Measurements from ENCODE around the gene ARL15.

ARL15 gene

GRCh38 chr5:54313311-54314270, 3.2 kb upstream of the ARL15 start:
- no peak for DNase-seq

GRCh38 chr5:54312499-54312898, 2.1 kb upstream of the ARL15 start:
- no peak for DNase-seq

GRCh38 chr5:54311176-54311677, 854 bp upstream of the ARL15 start:
- no peak for DNase-seq

DNA sequence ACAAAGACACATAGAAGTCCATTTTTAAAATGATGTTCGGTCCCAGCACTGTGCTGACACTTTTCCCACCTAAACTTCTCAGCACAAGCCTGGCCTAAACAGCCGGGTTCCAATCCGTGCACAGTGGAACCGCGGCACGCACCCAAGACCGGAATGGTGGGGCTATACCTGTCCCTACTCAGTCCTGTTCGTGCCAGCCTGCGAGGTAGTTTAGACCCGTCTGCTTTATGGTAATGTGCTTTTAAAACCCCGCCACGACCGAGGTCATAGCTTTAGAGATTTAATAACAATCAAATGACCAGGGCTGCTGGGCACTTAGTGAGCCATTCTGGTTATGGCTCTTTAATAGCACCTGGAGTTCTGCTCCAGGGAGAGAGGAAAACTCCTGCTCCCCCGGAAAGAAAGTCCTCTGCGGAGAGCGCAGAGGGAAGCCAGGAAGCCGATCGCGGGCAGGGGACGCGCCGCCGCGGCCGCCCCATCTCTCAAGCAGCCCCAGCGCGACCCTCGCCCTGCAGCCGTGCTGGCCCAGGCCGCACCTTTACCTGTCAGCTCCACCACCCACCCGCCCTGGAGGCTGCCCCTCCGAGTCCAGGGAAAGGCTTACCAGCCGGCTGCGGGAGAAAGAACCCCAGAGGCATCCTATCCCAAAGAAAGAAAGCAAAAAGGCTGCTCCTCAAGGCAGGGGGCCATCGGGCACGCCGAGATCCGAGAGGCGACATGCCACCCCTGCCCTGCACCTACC, 511 bp downstream of the ARL15 start:
- DNase-seq = peak; percentile 22

DNA sequence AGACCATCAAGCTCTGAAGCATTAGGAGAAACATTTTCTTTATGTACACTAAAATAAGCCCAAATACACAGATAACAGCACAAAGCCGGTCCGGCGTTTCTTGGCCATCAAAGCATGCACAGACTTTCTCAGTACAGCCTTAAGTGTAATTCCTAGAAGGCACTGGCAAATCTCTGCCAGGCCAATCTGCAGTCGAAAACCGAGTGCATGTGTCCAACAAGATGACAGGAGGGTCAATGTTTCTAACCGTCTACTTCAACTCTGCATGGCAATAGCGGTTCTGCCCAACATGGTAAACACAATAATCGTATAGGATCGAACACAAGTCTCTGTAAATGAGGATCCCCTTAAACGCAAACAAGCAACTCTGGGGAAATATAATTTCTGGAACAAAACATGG, 1.1 kb downstream of the ARL15 start:
- DNase-seq = no peak

DNA sequence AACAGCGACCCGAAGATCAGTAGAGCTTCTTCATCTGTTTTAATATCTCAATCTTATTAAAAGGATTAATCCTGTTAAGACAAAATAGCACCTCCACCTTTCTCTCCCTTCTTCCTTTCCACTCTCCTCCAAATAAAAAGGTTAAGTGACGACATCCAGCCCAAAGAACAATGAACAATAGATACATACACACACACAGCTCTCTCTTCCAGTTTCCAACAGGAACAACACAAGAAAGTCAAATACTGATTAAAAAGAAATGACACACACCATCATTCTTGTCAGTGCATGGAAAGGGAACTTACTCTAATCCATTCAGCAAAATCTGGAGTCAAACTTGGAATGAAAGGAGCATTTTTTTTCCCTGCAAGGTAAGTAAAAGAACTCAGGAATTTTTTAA, 2.8 kb downstream of the ARL15 start:
- DNase-seq = no peak

GRCh38 chr5:54306893-54307292, 3.5 kb downstream of the ARL15 start:
- no peak for DNase-seq

- no peak for DNase-seq
Observed at GRCh38 chr5:54305737-54306136, 4.6 kb downstream of the ARL15 start.

DNA sequence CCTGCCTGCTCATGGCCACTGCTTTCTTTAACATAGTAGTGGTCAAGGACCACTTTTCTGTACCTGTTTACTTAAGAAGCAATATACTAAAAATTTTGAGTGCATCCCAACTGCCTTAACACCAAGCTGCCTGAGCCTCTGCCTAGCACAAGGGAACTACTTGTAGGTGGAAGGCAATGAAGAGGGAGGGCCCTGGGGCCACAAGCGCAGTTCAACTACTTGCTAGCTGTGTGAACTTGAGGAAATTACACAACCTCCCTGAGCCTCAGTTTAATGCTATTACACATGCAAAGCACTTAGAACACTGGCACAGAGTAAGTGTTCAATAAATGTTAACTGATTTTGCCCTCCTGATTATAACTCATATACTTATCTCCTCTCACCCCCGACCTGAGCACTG, 6.3 kb downstream of the ARL15 start:
- DNase-seq = no peak

DNA sequence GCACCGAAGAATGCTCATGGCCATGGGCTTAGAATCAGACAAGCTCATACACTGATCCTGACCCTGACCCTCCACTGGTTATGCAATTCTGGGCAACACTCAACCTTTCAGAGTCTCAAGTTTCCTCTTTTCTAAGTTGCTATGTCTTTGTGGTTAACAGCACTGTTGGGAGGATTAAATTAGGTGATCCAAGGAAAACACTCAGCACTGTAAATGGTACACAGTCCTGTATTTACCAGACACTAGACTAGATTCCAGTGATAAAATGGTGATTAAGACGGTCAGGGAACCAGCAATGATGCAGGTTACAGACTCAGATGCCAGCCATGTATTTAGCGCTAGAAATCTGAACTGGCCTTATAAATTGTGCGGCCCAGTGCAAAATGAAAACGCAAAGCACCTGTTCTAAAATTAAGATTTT, 8.1 kb downstream of the ARL15 start:
- DNase-seq = no peak

DNA sequence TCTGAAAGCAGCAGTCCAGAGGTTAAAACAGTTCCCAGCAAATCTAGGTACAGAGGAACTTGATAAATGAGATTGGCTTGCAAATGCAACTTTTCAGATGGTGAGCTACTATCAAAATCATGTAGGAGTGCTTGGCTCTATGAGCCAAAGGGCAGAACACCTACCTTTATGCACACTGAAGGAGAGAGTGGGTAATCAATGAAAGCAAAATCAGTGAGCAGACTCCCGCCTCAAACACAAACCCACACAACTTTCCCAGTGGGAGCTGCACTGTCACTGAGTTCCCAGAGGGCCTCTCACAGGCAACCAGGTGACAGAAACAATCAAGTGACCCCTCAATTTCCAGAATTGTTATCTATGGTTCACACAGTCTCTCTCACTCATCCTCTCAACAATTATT, 8.5 kb downstream of the ARL15 start:
- no peak for DNase-seq

- DNase-seq = no peak
Observed at GRCh38 chr5:54301220-54301619, 9.2 kb downstream of the ARL15 start.

DNA sequence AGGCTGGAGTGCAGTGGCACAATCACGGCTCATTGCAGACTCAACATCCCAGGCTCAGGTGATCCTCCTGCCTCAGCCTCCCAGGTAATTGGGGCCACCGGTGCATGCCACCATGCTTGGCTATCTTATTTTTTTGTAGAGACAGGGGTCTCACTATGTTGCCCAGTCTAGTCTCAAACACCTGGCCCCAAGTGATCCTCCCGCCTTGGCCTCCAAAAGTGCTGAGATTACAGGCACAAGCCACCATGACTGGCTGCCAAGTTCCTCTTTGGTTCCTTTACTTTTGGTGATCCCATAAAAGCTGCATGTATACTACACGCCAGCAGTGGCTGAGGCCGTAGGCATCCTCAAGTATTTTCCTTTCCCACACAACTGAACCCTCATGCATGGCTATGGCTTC, 11.4 kb downstream of the ARL15 start:
- no peak for DNase-seq

- DNase-seq = peak; percentile 80
Observed at GRCh38 chr5:54296386-54296785, 14.0 kb downstream of the ARL15 start.

- peak; percentile 20 for DNase-seq
Observed at GRCh38 chr5:54295651-54296276, 14.6 kb downstream of the ARL15 start.

DNA sequence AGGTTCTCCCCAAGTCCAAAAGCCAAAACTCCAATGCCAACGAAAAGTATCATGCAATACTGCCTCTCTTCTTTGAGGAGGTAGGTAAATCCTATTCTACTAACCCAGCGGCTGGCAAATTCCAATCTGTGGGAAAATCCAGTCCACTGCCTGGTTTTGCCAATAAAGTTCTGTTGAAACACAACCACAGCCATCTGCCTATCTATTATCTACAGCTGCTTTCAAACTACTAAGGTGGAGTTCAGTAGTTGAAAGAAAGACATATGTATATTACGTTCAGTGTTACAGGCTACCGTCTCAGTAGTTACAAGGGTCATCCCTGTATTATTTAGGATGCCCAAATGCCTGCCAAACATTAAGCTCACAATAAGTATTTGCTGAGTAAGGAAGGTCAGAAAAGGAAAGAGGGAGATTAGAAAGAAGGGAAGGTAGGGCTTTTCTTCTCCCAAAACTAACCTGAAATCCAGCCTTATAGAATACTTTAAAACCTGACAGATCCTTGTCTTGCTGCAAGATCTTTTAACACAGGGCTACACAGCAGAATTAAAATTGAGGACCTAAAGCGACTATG, 16.2 kb downstream of the ARL15 start:
- no peak for DNase-seq

DNA sequence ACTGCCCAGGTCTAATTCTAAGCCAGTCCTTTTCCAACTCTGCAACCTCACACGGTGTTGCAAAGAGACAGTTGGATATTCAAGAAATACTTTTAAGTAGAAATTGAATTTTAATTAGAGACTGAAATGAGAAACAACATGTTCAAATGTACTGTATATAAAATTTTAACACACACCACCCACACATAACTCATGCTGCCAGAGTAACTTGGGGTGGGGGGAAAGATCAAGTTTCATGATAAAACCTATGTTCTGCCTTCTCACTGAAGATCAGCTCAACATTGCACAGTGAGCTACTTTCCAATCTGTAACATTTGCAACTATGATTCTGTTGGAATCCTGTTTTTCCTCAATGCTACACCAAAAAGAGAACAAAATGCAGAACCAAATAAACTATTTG, 17.5 kb downstream of the ARL15 start:
- no peak for DNase-seq

DNA sequence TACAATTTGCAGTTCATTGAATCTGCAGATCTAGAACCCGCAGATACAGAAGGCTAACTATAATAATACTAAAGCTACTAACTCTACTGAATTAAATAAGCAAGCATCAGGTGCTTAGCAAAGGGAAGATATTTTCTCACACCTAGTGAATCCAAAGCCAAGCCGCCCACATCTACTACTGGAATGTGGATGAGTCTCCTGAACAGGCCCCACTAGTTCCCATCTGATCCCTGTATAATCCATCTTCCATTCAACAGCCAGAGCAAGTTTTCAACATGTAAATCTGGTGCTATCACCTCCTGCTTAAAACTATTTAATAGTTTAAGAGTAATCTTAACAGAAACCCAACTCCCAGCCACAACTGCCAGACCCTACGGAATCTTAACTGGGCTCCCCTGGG, 18.9 kb downstream of the ARL15 start:
- DNase-seq = no peak

GRCh38 chr5:54289769-54290168, 20.6 kb downstream of the ARL15 start:
- DNase-seq = no peak

- DNase-seq = no peak
Observed at GRCh38 chr5:54288568-54289217, 21.7 kb downstream of the ARL15 start.

- no peak for DNase-seq
Observed at GRCh38 chr5:54285686-54286085, 24.7 kb downstream of the ARL15 start.

GRCh38 chr5:54284586-54284985, 25.8 kb downstream of the ARL15 start:
- DNase-seq = no peak

DNA sequence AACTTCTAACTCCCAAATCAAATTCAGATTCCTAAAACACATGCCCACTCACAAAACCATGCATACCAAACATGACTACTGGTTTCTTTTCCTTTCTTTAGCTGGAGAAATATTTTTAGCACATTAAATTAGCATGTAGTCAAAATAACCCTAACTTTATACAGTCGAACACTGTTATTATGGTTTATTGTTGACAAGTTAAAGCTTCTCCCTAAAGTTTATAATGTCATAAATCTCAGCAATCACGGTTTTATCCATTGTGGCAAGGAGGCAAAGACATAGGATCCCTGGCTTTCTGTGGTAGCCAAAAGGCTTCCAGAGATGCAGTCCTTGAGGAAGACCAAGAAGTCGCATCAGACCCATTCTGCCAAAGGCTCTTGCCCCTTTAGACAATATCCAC, 27.5 kb downstream of the ARL15 start:
- no peak for DNase-seq
